Heart left ventricle (tissue), 13 donors: ENCODE data around the gene MPC2.
"Not testable (repeated sequence)": the region's sequence is repeated elsewhere in the genome, so short reads cannot be mapped to it uniquely, and the experiment has no call there.

ENCODE experiments used
- POLR2A ChIP-seq, 2 donors: fragments of 450-650 bp; IDR thresholded peaks; one replicate each; pipeline ENCODE4 v1.6.1; 2017; ENCODE audit warnings: antibody characterized with exemption in 2 of 2, mild to moderate bottlenecking in 2 of 2, moderate library complexity in 2 of 2
- TF ChIP-seq, protein P1 (sequence below), 12 donors: fragments of 200-600 bp; sonication (generic) in 4 of 12; IDR thresholded peaks; one replicate each; pipeline versions ENCODE4 v1.5.0 to v1.8.0; 2018 to 2022; ENCODE audit warnings: antibody characterized with exemption in 12 of 12, mild to moderate bottlenecking in 5 of 12
- donor health status: ischemic (EF 13 %, LVEDD 7.1; RV severe dilation, severe dysfunction).
- donor health status: DM: no; HTN: yes; CAD: no.
- donor health status: DM: no; HTN: no; CAD: no.
- donor health status: ischemic (EF 25% LVEDD 6.9; RV normal size, moderate dysfunction).
- donor health status: ischemic (EF 25% LVEDD 5.7; RV mildly dilated, moderate dysfunction).
- donor health status: ischemic (EF 35%, LVEDD 5.7; RV mildly dilated, moderate dysfunction).
- donor health status: nonischemic (EF 11% LVEDD 7.7; RV severe dilation, severe dysfunction).
- donor health status: DM: yes; HTN: yes; CAD: no.
- donor health status: PGD.
- donor health status: ischemic (EF 29% LVEDD 5.4; RV normal size, mild dysfunction).
- donor health status: nonischemic (EF 23%, LVEDD 6.1; RV moderate dilation, normal function).

DNA sequence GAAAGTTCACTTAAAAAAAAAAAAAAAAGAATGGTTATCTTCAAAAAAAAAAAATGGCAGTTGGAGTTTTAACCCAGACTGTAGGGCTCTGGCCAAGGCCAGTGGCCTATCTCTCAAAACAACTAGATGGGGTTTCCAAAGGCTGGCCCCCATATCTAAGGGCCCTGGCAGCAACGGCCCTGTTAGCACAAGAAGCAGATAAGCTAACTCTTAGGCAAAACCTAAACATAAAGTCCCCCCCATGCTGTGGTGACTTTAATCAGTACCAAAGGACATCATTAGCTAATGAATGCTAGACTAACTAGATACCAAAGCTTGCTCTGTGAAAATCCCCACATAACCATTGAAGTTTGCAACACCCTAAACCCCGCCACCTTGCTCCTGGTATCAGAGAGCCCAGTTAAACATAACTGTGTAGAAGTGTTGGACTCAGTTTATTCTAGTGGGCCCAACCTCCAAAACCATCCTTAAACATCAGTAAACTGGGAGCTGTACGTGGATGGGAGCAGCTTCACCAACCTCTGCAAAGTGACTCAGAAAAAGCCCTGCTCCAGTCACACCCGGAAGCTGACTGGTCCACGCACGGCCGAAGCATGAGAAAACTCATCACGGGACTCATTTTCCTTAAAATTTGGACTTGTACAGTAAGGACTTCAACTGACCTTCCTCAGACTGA lies 70.0 kb downstream of the MPC2 start:
- TF ChIP-seq, protein P1, sequence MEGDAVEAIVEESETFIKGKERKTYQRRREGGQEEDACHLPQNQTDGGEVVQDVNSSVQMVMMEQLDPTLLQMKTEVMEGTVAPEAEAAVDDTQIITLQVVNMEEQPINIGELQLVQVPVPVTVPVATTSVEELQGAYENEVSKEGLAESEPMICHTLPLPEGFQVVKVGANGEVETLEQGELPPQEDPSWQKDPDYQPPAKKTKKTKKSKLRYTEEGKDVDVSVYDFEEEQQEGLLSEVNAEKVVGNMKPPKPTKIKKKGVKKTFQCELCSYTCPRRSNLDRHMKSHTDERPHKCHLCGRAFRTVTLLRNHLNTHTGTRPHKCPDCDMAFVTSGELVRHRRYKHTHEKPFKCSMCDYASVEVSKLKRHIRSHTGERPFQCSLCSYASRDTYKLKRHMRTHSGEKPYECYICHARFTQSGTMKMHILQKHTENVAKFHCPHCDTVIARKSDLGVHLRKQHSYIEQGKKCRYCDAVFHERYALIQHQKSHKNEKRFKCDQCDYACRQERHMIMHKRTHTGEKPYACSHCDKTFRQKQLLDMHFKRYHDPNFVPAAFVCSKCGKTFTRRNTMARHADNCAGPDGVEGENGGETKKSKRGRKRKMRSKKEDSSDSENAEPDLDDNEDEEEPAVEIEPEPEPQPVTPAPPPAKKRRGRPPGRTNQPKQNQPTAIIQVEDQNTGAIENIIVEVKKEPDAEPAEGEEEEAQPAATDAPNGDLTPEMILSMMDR (IDR thresholded peaks at IDR 0.05): not testable (repeated sequence)
- TF ChIP-seq POLR2A (IDR thresholded peaks at IDR 0.05): not testable (repeated sequence)
